Liver (tissue), 9 donors: ENCODE data around the gene NKX2-4. TPM values are rescaled to one million over a fixed set of nuclear protein-coding genes. Genes with fewer than 3 reads are reported as not detected.

Experiments used
- DNase-seq: peaks from one replicate; pipeline ENCODE4 v3.0.0-alpha.2; 2017; ENCODE audit warnings: low spot score
- H3K27ac ChIP-seq, 2 donors: one replicate each; pipeline ENCODE4 v1.7.0; 2013; ENCODE audit warnings: inconsistent platforms in 2 of 2, low read length in 2 of 2, control low read depth in 1 of 2, low read depth in 1 of 2, mild to moderate bottlenecking in 1 of 2
- H3K27me3 ChIP-seq, 4 donors: one replicate each; pipeline versions ENCODE4 v1.6.1 to v1.7.0; 2013; ENCODE audit warnings: low read length in 3 of 4, inconsistent platforms in 1 of 4, mild to moderate bottlenecking in 1 of 4, moderate library complexity in 1 of 4; ENCODE audit not compliant: control insufficient read depth in 4 of 4, insufficient read depth in 4 of 4
- H3K36me3 ChIP-seq, 4 donors: one replicate each; pipeline versions ENCODE4 v1.6.1 to v1.7.0; 2013; ENCODE audit warnings: low read length in 3 of 4, mild to moderate bottlenecking in 3 of 4, low read depth in 1 of 4, moderate library complexity in 1 of 4; ENCODE audit not compliant: control insufficient read depth in 4 of 4, insufficient read depth in 3 of 4
- H3K4me1 ChIP-seq, 4 donors: one replicate each; pipeline versions ENCODE4 v1.6.1 to v1.7.0; 2013; ENCODE audit warnings: low read length in 3 of 4, mild to moderate bottlenecking in 3 of 4, moderate library complexity in 1 of 4; ENCODE audit not compliant: control insufficient read depth in 4 of 4, insufficient read depth in 4 of 4
- H3K4me3 ChIP-seq, 3 donors: one replicate each; pipeline versions ENCODE4 v1.6.1 to v1.7.0; 2013; ENCODE audit warnings: low read length in 3 of 3, control low read depth in 1 of 3, low read depth in 1 of 3, mild to moderate bottlenecking in 1 of 3
- H3K9ac ChIP-seq, 2 donors: one replicate each; pipeline ENCODE4 v1.7.0; 2013; ENCODE audit warnings: low read length in 2 of 2, mild to moderate bottlenecking in 2 of 2, moderate library complexity in 2 of 2, control low read depth in 1 of 2, low read depth in 1 of 2
- H3K9me3 ChIP-seq, 4 donors: one replicate each; pipeline versions ENCODE4 v1.6.1 to v1.7.0; 2013; ENCODE audit warnings: low read length in 3 of 4; ENCODE audit not compliant: control insufficient read depth in 4 of 4
- ATF3 ChIP-seq: IDR thresholded peaks from 2 replicates; pipeline ENCODE4 v1.6.1; 2016; ENCODE audit warnings: antibody characterized with exemption
- EGR1 ChIP-seq, 2 donors: IDR thresholded peaks; 2 replicates each; pipeline ENCODE4 v1.6.1; 2016 to 2018; ENCODE audit warnings: antibody characterized with exemption in 2 of 2, low read depth in 2 of 2
- FOXA1 ChIP-seq: IDR thresholded peaks from 2 replicates; pipeline ENCODE4 v1.6.1; 2016; ENCODE audit warnings: antibody characterized with exemption
- FOXA2 ChIP-seq: IDR thresholded peaks from 2 replicates; pipeline ENCODE4 v1.6.1; 2016; ENCODE audit warnings: antibody characterized with exemption
- GABPA ChIP-seq, 2 donors: IDR thresholded peaks in 1 of 2; conservative IDR thresholded peaks in 1 of 2; 2 replicates each; pipeline ENCODE4 v1.6.1; 2016; ENCODE audit warnings: antibody characterized with exemption in 2 of 2, mild to moderate bottlenecking in 1 of 2, moderate library complexity in 1 of 2
- HNF4A ChIP-seq, 2 donors: conservative IDR thresholded peaks; 2 replicates each; pipeline ENCODE4 v1.6.1; 2016; ENCODE audit warnings: antibody characterized with exemption in 2 of 2, mild to moderate bottlenecking in 2 of 2
- HNF4G ChIP-seq: IDR thresholded peaks from 2 replicates; pipeline ENCODE4 v1.6.1; 2016; ENCODE audit warnings: antibody characterized with exemption
- JUND ChIP-seq, 2 donors: IDR thresholded peaks; 2 replicates each; pipeline ENCODE4 v1.6.1; 2016; ENCODE audit warnings: antibody characterized with exemption in 2 of 2
- MAX ChIP-seq: IDR thresholded peaks from 2 replicates; pipeline ENCODE4 v1.6.1; 2016; ENCODE audit warnings: antibody characterized with exemption
- NR2F2 ChIP-seq: IDR thresholded peaks from 2 replicates; pipeline ENCODE4 v1.6.1; 2016; ENCODE audit warnings: antibody characterized with exemption
- RAD21 ChIP-seq, 2 donors: IDR thresholded peaks; 2 replicates each; pipeline ENCODE4 v1.6.1; 2016; ENCODE audit warnings: antibody characterized with exemption in 2 of 2, mild to moderate bottlenecking in 2 of 2
- REST ChIP-seq: IDR thresholded peaks from 2 replicates; pipeline ENCODE4 v1.6.1; 2016; ENCODE audit warnings: antibody characterized with exemption, mild to moderate bottlenecking
- RXRA ChIP-seq, 2 donors: IDR thresholded peaks; 2 replicates each; pipeline ENCODE4 v1.6.1; 2017 to 2018; ENCODE audit warnings: antibody characterized with exemption in 2 of 2, mild to moderate bottlenecking in 1 of 2
- SP1 ChIP-seq: IDR thresholded peaks from 2 replicates; pipeline ENCODE4 v1.6.1; 2018; ENCODE audit warnings: antibody characterized with exemption, mild to moderate bottlenecking
- TAF1 ChIP-seq: conservative IDR thresholded peaks from 2 replicates; pipeline ENCODE4 v1.6.1; 2016; ENCODE audit warnings: antibody characterized with exemption, mild to moderate bottlenecking
- YY1 ChIP-seq: IDR thresholded peaks from 2 replicates; pipeline ENCODE4 v1.6.1; 2016; ENCODE audit warnings: antibody characterized with exemption, mild to moderate bottlenecking
- ZBTB33 ChIP-seq: IDR thresholded peaks from 2 replicates; pipeline ENCODE4 v1.6.1; 2016; ENCODE audit warnings: antibody characterized with exemption
- WGBS: extraction: QIAGEN DNeasy Blood & Tissue Kit; methylation state at CpG from one replicate; pipeline ENCODE4 v1.1.7; 2013; 5-methylcytosine and 5-hydroxymethylcytosine counted together
- polyA plus RNA-seq, 2 donors: library from polyadenylated mRNA; stranded (reverse) in 1 of 2; unstranded in 1 of 2; fragments of 200-250 nt in 1 of 2; fragments of >200 nt in 1 of 2; fragmentation: Nextera tagmentation in 1 of 2; extraction: Ambion mirVana in 1 of 2; gene quantifications; one replicate each; pipeline versions ENCODE4 v1.2.1 to v1.2.3, GENCODE V29; 2013 to 2015
- total RNA-seq, 2 donors: library from RNA; depleted of rRNA; stranded (reverse); fragments of >200 nt; gene quantifications; one replicate each; pipeline ENCODE4 v1.2.3, GENCODE V29; 2014
- donor health status: healthy.
- donor health status: healthy.
- donor health status: healthy.
- donor health status: healthy.
- donor health status: healthy.

The NKX2-4 gene
- total and polyA plus RNA-seq, 4 donors, result not detected

GRCh38 chr20:21391185-21391971, 5.9 kb downstream of the NKX2-4 start (continued):
- TF ChIP-seq HNF4A (conservative IDR thresholded peaks at IDR 0.05), result no peak
- TF ChIP-seq YY1, result no peak
- no peak for TF ChIP-seq NR2F2
- no peak for TF ChIP-seq EGR1 (IDR thresholded peaks at IDR 0.05; ENCODE audit: low read depth in 2 of 2)
- no peak for TF ChIP-seq ZBTB33

- Histone ChIP-seq H3K4me1 (peaks cover 8 to 22% (median 12%) of the 10 kb centered on the region in 4 donors), H3K27ac (no peak overlapping the region), H3K36me3 (peaks cover 0 to 29% (median 10%) of the 10 kb centered on the region in 4 donors), H3K9ac (no peak overlapping the region), H3K4me3 (no peak overlapping the region), H3K9me3 (peaks cover 0 to 4% (median 0%) of the 10 kb centered on the region in 4 donors), H3K27me3 (peaks cover 3 to 29% (median 4%) of the 10 kb centered on the region in 4 donors)
- no peak for DNase-seq
- 94% methylated on average over 7 of the region's 7 CpGs for WGBS
- TF ChIP-seq FOXA2 (no peak), EGR1 (IDR thresholded peaks at IDR 0.05; ENCODE audit: low read depth in 2 of 2) (no peak), RXRA (IDR thresholded peaks at IDR 0.05) (no peak), HNF4A (conservative IDR thresholded peaks at IDR 0.05) (no peak)
Observed at GRCh38 chr20:21390768-21391167, 6.6 kb downstream of the NKX2-4 start.

GRCh38 chr20:21389368-21389767, 8.0 kb downstream of the NKX2-4 start:
- no peak for DNase-seq
- Histone ChIP-seq H3K36me3 (peaks cover 2 to 32% (median 11%) of the 10 kb centered on the region in 4 donors), H3K27me3 (peaks cover 0 to 21% (median 4%) of the 10 kb centered on the region in 4 donors), H3K9ac (no peak overlapping the region), H3K27ac (no peak overlapping the region), H3K4me3 (no peak overlapping the region), H3K4me1 (peaks cover 7 to 20% (median 11%) of the 10 kb centered on the region in 4 donors), H3K9me3 (no peaks in the 10 kb centered on the region)
- 10% methylated on average over 1 of the region's 1 CpG for WGBS
- TF ChIP-seq FOXA1, result no peak

GRCh38 chr20:21388566-21388965, 8.8 kb downstream of the NKX2-4 start:
- peaks cover 0 to 15% (median 4%) of the 10 kb centered on the region in 4 donors for H3K27me3 ChIP-seq
- peaks cover 2 to 40% (median 11%) of the 10 kb centered on the region in 4 donors for H3K36me3 ChIP-seq
- no peak for DNase-seq
- no peak overlapping the region for H3K9ac ChIP-seq
- no peak overlapping the region for H3K4me3 ChIP-seq
- H3K27ac ChIP-seq, result no peak overlapping the region
- 36% methylated on average over 1 of the region's 1 CpG for WGBS
- H3K9me3 ChIP-seq, result no peaks in the 10 kb centered on the region
- H3K4me1 ChIP-seq, result peaks cover 7 to 20% (median 11%) of the 10 kb centered on the region in 4 donors
- no peak for TF ChIP-seq FOXA2
- no peak for TF ChIP-seq EGR1 (IDR thresholded peaks at IDR 0.05; ENCODE audit: low read depth in 2 of 2)
- TF ChIP-seq HNF4A (conservative IDR thresholded peaks at IDR 0.05), result no peak
- TF ChIP-seq NR2F2, result no peak
- no peak for TF ChIP-seq JUND (IDR thresholded peaks at IDR 0.05)
- peak; percentile 32 for TF ChIP-seq SP1
- TF ChIP-seq YY1, result no peak
- no peak for TF ChIP-seq TAF1
- no peak for TF ChIP-seq ATF3
- no peak for TF ChIP-seq HNF4G
- TF ChIP-seq RAD21 (IDR thresholded peaks at IDR 0.05), result no peak
- no peak for TF ChIP-seq REST
- peak; percentile 11 for TF ChIP-seq MAX
- no peak for TF ChIP-seq ZBTB33
- TF ChIP-seq FOXA1, result no peak
- TF ChIP-seq RXRA (IDR thresholded peaks at IDR 0.05), result peak; percentile 66 to 71
- no peak for TF ChIP-seq GABPA (IDR thresholded peaks at IDR 0.05 in 1 of 2, conservative IDR thresholded peaks at IDR 0.05 in 1 of 2)
